Heart left ventricle (tissue), 16 donors: ENCODE measurements around the gene CD160. TPM values are rescaled to one million over a fixed set of nuclear protein-coding genes. Genes with fewer than 3 reads are reported as not detected.

Experiments used
- ATAC-seq, 4 donors: fragments of 200-7000 bp; cut with Tn5 transposase; one replicate each; pipeline ENCODE4 v1.9.1; 2020 to 2022; ENCODE audit warnings: moderate library complexity in 4 of 4, mild to moderate bottlenecking in 3 of 4, moderate number of reproducible peaks in 1 of 4
- DNase-seq, 5 donors: peaks; one replicate each; pipeline ENCODE4 v3.0.0-alpha.2; 2020
- H3K27ac ChIP-seq, 12 donors: fragments of 200-600 bp; sonication (generic) in 4 of 12; one replicate each; pipeline versions ENCODE4 v1.5.0 to v1.8.0; 2016 to 2022; ENCODE audit warnings: mild to moderate bottlenecking in 2 of 12
- H3K27me3 ChIP-seq, 9 donors: fragments of 200-600 bp; sonication (generic) in 2 of 9; one replicate each; pipeline versions ENCODE4 v1.5.1 to v1.8.0; 2016 to 2022; ENCODE audit warnings: mild to moderate bottlenecking in 3 of 9
- H3K36me3 ChIP-seq, 9 donors: fragments of 200-600 bp; sonication (generic) in 2 of 9; one replicate each; pipeline versions ENCODE4 v1.5.0 to v1.8.0; 2018 to 2022; ENCODE audit warnings: mild to moderate bottlenecking in 2 of 9
- H3K4me1 ChIP-seq, 12 donors: fragments of 200-600 bp; sonication (generic) in 4 of 12; one replicate each; pipeline versions ENCODE4 v1.5.0 to v1.8.0; 2016 to 2022; ENCODE audit warnings: mild to moderate bottlenecking in 3 of 12
- H3K4me3 ChIP-seq, 12 donors: fragments of 200-600 bp; sonication (generic) in 4 of 12; one replicate each; pipeline versions ENCODE4 v1.5.0 to v1.8.0; 2017 to 2022; ENCODE audit warnings: mild to moderate bottlenecking in 9 of 12, moderate library complexity in 4 of 12
- H3K9me3 ChIP-seq, 12 donors: fragments of 200-600 bp; sonication (generic) in 4 of 12; one replicate each; pipeline versions ENCODE4 v1.5.0 to v1.8.0; 2016 to 2022; ENCODE audit warnings: mild to moderate bottlenecking in 1 of 12
- CTCF ChIP-seq, 12 donors: fragments of 200-600 bp; sonication (generic) in 4 of 12; IDR thresholded peaks; one replicate each; pipeline versions ENCODE4 v1.5.0 to v1.8.0; 2018 to 2022; ENCODE audit warnings: antibody characterized with exemption in 12 of 12, mild to moderate bottlenecking in 5 of 12
- POLR2A ChIP-seq, 2 donors: fragments of 450-650 bp; IDR thresholded peaks; one replicate each; pipeline ENCODE4 v1.6.1; 2017; ENCODE audit warnings: antibody characterized with exemption in 2 of 2, mild to moderate bottlenecking in 2 of 2, moderate library complexity in 2 of 2
- WGBS, 4 donors: extraction: QIAGEN DNeasy Blood & Tissue Kit in 2 of 4; methylation state at CpG; one replicate each; pipeline versions ENCODE4 v1.1.5 to v1.1.7; 2013 to 2018; 5-methylcytosine and 5-hydroxymethylcytosine counted together
- intact Hi-C, 10 donors: fragments of 100-400 bp; cut with DNase I; formaldehyde crosslinking; loops; one replicate each; pipeline versions ENCODE4 v1.11.1 to v1.14.2; 2022
- polyA plus RNA-seq, 2 donors: library from polyadenylated mRNA; stranded (reverse); fragments of 200-250 nt; gene quantifications; one replicate each; pipeline ENCODE4 v1.2.3, GENCODE V29; 2013
- total RNA-seq, 9 donors: library from RNA; depleted of rRNA in 2 of 9; stranded (reverse); fragments of >200 nt in 2 of 9; fragmentation: NEBNext Ultra II Directional in 3 of 9; extraction: Animal tissue kit (Norgen Biotek cat#: 25700) in 3 of 9; gene quantifications; one replicate each; pipeline versions ENCODE4 v1.1.0 to v1.2.4, GENCODE V29; 2016 to 2023
- donor health status: ischemic (EF 13 %, LVEDD 7.1; RV severe dilation, severe dysfunction).
- donor health status: healthy with polysubstance abuse.
- donor health status: DM: no; HTN: yes; CAD: no.
- donor health status: DM: no; HTN: no; CAD: no.
- donor health status: ischemic (EF 25% LVEDD 6.9; RV normal size, moderate dysfunction).
- donor health status: ischemic (EF 25% LVEDD 5.7; RV mildly dilated, moderate dysfunction).
- donor health status: healthy.
- donor health status: DM: yes; HTN: yes; CAD: no.
- donor health status: ischemic (EF 35%, LVEDD 5.7; RV mildly dilated, moderate dysfunction).
- donor health status: nonischemic (EF 11% LVEDD 7.7; RV severe dilation, severe dysfunction).
- donor health status: DM: yes; HTN: yes; CAD: no.
- donor health status: PGD.
- donor health status: ischemic (EF 29% LVEDD 5.4; RV normal size, mild dysfunction).
- donor health status: nonischemic (EF 23%, LVEDD 6.1; RV moderate dilation, normal function).

Gene CD160
- total and polyA plus RNA-seq, 11 donors, result 0.64 to 0.79 TPM; not detected in 9

- WGBS, 4 donors, result 89 to 97% (median 92%) methylated on average over 5 of the region's 5 CpGs
- no peak for ATAC-seq
- no peak overlapping the region for H3K27ac ChIP-seq
- TF ChIP-seq CTCF (IDR thresholded peaks at IDR 0.05) (no peak), POLR2A (IDR thresholded peaks at IDR 0.05) (no peak)
- H3K4me3 ChIP-seq, result no peak overlapping the region
- H3K9me3 ChIP-seq, result peaks cover 0 to 3% (median 0%) of the 10 kb centered on the region in 12 donors
- intact Hi-C loops, result no loop called here
- DNase-seq, result no peak
- no peaks in the 10 kb centered on the region for H3K27me3 ChIP-seq
- H3K4me1 ChIP-seq, result no peaks in the 10 kb centered on the region
- peaks cover 0 to 3% (median 0%) of the 10 kb centered on the region in 9 donors for H3K36me3 ChIP-seq
These were observed 10.6 kb downstream of the CD160 start for GRCh38 chr1:145729666-145730436.

DNA sequence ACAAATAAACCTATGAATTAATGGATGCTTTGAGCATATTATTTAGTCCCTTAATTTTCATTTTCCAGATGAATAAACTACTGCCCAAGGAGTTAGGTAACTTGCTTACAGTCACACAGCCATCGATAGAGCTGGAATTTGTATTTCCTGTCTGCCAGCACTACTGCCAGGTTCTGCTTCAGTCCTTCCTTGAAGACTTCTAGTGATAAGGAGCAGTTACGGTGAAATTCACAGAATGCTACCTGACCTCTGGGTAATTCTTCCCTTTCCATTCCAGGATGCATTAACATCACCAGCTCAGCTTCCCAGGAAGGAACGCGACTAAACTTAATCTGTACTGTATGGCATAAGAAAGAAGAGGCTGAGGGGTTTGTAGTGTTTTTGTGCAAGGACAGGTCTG lies 11.2 kb downstream of the CD160 start:
- Histone ChIP-seq H3K4me1 (no peaks in the 10 kb centered on the region), H3K27ac (no peak overlapping the region), H3K4me3 (no peak overlapping the region), H3K27me3 (no peaks in the 10 kb centered on the region), H3K9me3 (peaks cover 0 to 3% (median 0%) of the 10 kb centered on the region in 12 donors), H3K36me3 (peaks cover 0 to 3% (median 0%) of the 10 kb centered on the region in 9 donors)
- TF ChIP-seq CTCF (IDR thresholded peaks at IDR 0.05) (no peak), POLR2A (IDR thresholded peaks at IDR 0.05) (no peak)
- ATAC-seq (no peak), DNase-seq (no peak)
- WGBS, 4 donors, result 82 to 85% (median 83%) methylated on average over 4 of the region's 4 CpGs
- intact Hi-C loops, result no loop called here

- no peak overlapping the region for H3K27ac ChIP-seq
- H3K4me3 ChIP-seq, result no peak overlapping the region
- peaks cover 0 to 3% (median 0%) of the 10 kb centered on the region in 12 donors for H3K9me3 ChIP-seq
- peaks cover 0 to 3% (median 0%) of the 10 kb centered on the region in 9 donors for H3K36me3 ChIP-seq
- DNase-seq, result no peak
- ATAC-seq, result no peak
- intact Hi-C loops, result no loop called here
- no peak for TF ChIP-seq CTCF (IDR thresholded peaks at IDR 0.05)
- no peak for TF ChIP-seq POLR2A (IDR thresholded peaks at IDR 0.05)
- H3K27me3 ChIP-seq, result no peaks in the 10 kb centered on the region
- no peaks in the 10 kb centered on the region for H3K4me1 ChIP-seq
- WGBS, 4 donors, result 93 to 97% (median 96%) methylated on average over 3 of the region's 3 CpGs
These were observed 11.6 kb downstream of the CD160 start for GRCh38 chr1:145730900-145731299.

GRCh38 chr1:145736191-145736590 lies 16.9 kb downstream of the CD160 start:
- H3K9me3 ChIP-seq, result no peaks in the 10 kb centered on the region
- H3K27ac ChIP-seq, result no peak overlapping the region
- WGBS, 4 donors, result 83 to 100% (median 94%) methylated on average over 1 of the region's 1 CpG
- no peaks in the 10 kb centered on the region for H3K27me3 ChIP-seq
- DNase-seq, result no peak
- H3K4me3 ChIP-seq, result no peak overlapping the region
- no peak for ATAC-seq
- TF ChIP-seq CTCF (IDR thresholded peaks at IDR 0.05) (no peak), POLR2A (IDR thresholded peaks at IDR 0.05) (no peak)
- peaks cover 0 to 17% (median 9%) of the 10 kb centered on the region in 9 donors for H3K36me3 ChIP-seq
- intact Hi-C loops, result no loop called here
- no peaks in the 10 kb centered on the region for H3K4me1 ChIP-seq
